ENCODE results near the gene DIDO1. TPM values are rescaled to one million over a fixed set of nuclear protein-coding genes. Genes with fewer than 3 reads are reported as not detected.
A peak's percentile ranks its signal among the peaks of the same experiment; 100 is the strongest.

The DIDO1 gene
- polyA plus RNA-seq, 1 of the 3 experiments (the other 2 are of a cell fraction) = 14.7 TPM

GRCh38 chr20:62835931-62836861 is 90.1 kb downstream of the DIDO1 start:
- H3K9ac ChIP-seq = no peak overlapping the region
- H4K20me1 ChIP-seq (ENCODE audit: insufficient read depth) = no peaks in the 10 kb centered on the region
- TF ChIP-seq ELF1 (IDR thresholded peaks at IDR 0.05) (no peak), JUND (IDR thresholded peaks at IDR 0.05) (no peak), RAD21 (IDR thresholded peaks at IDR 0.05; ENCODE audit: low read length) (no peak), IRF3 (IDR thresholded peaks at IDR 0.05; ENCODE audit: low read depth, low read length) (no peak)
- TF ChIP-seq, protein P1, sequence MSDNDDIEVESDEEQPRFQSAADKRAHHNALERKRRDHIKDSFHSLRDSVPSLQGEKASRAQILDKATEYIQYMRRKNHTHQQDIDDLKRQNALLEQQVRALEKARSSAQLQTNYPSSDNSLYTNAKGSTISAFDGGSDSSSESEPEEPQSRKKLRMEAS (IDR thresholded peaks at IDR 0.05; ENCODE audit: low read depth) = no peak
- TF ChIP-seq, protein P2, sequence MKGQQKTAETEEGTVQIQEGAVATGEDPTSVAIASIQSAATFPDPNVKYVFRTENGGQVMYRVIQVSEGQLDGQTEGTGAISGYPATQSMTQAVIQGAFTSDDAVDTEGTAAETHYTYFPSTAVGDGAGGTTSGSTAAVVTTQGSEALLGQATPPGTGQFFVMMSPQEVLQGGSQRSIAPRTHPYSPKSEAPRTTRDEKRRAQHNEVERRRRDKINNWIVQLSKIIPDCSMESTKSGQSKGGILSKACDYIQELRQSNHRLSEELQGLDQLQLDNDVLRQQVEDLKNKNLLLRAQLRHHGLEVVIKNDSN (IDR thresholded peaks at IDR 0.05; ENCODE audit: borderline replicate concordance, low read depth) = no peak
- H3K4me3 ChIP-seq (ENCODE audit: low read depth in 2 of 2, low read length in 1 of 2) = no peak overlapping the region
- peak; percentile 20 for DNase-seq
- WGBS (ENCODE audit: low lambda C conversion rate) = 87% methylated on average over 31 of the region's 52 CpGs
- CTCF ChIA-PET = interaction anchor here (0.9 to 3.1 kb wide), 6 partner anchors 9 to 185 kb away, joined by 3 to 10 read pairs (median 3); no protein-coding TSS in a partner anchor
- H3K4me2 ChIP-seq = no peak overlapping the region
- no peaks in the 10 kb centered on the region for H3K9me3 ChIP-seq
- POLR2A ChIA-PET = no interaction called here
- no peak overlapping the region for H2AFZ ChIP-seq (ENCODE audit: low read depth)
- H3K36me3 ChIP-seq (replicated peaks in 1 of 2; ENCODE audit: control insufficient read depth in 1 of 2, insufficient read depth in 2 of 2, low read length in 1 of 2) = peaks cover under 1 to 1% of the 10 kb centered on the region in 2 experiments
- H3K79me2 ChIP-seq (ENCODE audit: insufficient read depth) = no peaks in the 10 kb centered on the region
- H3K27ac ChIP-seq (ENCODE audit: low read depth in 2 of 2, low read length in 1 of 2) = no peak overlapping the region
- H3K4me1 ChIP-seq (ENCODE audit: control insufficient read depth in 1 of 2, insufficient read depth in 2 of 2, low read depth in 1 of 2, low read length in 1 of 2) = peaks cover 0 to 26% of the 10 kb centered on the region in 2 experiments; a peak in 1 of 4 replicates
- H3F3A ChIP-seq (replicated peaks; ENCODE audit: insufficient read depth) = no peaks in the 10 kb centered on the region
- no peaks in the 10 kb centered on the region for H3K9me2 ChIP-seq
- H3K27me3 ChIP-seq (ENCODE audit: insufficient read depth) = no peaks in the 10 kb centered on the region

- H3F3A ChIP-seq (replicated peaks; ENCODE audit: insufficient read depth) = no peaks in the 10 kb centered on the region
- H3K79me2 ChIP-seq (ENCODE audit: insufficient read depth) = no peaks in the 10 kb centered on the region
- TF ChIP-seq NFIC (IDR thresholded peaks at IDR 0.05; ENCODE audit: borderline replicate concordance) (no peak), FOSL2 (IDR thresholded peaks at IDR 0.05; ENCODE audit: borderline replicate concordance, low read depth) (no peak), RAD21 (IDR thresholded peaks at IDR 0.05; ENCODE audit: low read length) (no peak), RFX5 (IDR thresholded peaks at IDR 0.05; ENCODE audit: low read length) (no peak), MXI1 (IDR thresholded peaks at IDR 0.05; ENCODE audit: low read depth, low read length) (no peak), SMC3 (IDR thresholded peaks at IDR 0.05; ENCODE audit: low read depth, low read length) (no peak), EZH2phosphoT487 (IDR thresholded peaks at IDR 0.05; ENCODE audit: borderline replicate concordance, low read depth) (no peak), ZBTB33 (IDR thresholded peaks at IDR 0.05; ENCODE audit: borderline replicate concordance, low read depth) (no peak), TCF12 (IDR thresholded peaks at IDR 0.05) (no peak), TAF1 (IDR thresholded peaks at IDR 0.05; ENCODE audit: borderline replicate concordance, low read depth, low read length) (no peak), EP300 (IDR thresholded peaks at IDR 0.05; ENCODE audit: borderline replicate concordance in 1 of 2, low read depth in 1 of 2, low read length in 1 of 2) (no peak)
- TF ChIP-seq, protein P1 (IDR thresholded peaks at IDR 0.05; ENCODE audit: low read depth) = no peak
- H3K9me3 ChIP-seq = no peaks in the 10 kb centered on the region
- no peaks in the 10 kb centered on the region for H4K20me1 ChIP-seq (ENCODE audit: insufficient read depth)
- WGBS (ENCODE audit: low lambda C conversion rate) = 84% methylated on average over 24 of the region's 24 CpGs
- H3K27me3 ChIP-seq (ENCODE audit: insufficient read depth) = no peaks in the 10 kb centered on the region
- no peak overlapping the region for H3K27ac ChIP-seq (ENCODE audit: low read depth in 2 of 2, low read length in 1 of 2)
- H3K36me3 ChIP-seq (replicated peaks in 1 of 2; ENCODE audit: control insufficient read depth in 1 of 2, insufficient read depth in 2 of 2, low read length in 1 of 2) = no peaks in the 10 kb centered on the region
- peaks cover 0 to 30% of the 10 kb centered on the region in 2 experiments; a peak in 1 of 4 replicates for H3K4me1 ChIP-seq (ENCODE audit: control insufficient read depth in 1 of 2, insufficient read depth in 2 of 2, low read depth in 1 of 2, low read length in 1 of 2)
- H3K9ac ChIP-seq = no peak overlapping the region
- DNase-seq = no peak
- H3K9me2 ChIP-seq = no peaks in the 10 kb centered on the region
- H3K4me2 ChIP-seq = no peak overlapping the region
- ChIA-PET POLR2A (no interaction called here), CTCF (interaction anchor here (0.9 to 3.1 kb wide), 3 partner anchors 12 to 184 kb away, joined by 3 to 10 read pairs (median 6); no protein-coding TSS in a partner anchor)
- no peak overlapping the region for H3K4me3 ChIP-seq (ENCODE audit: low read depth in 2 of 2, low read length in 1 of 2)
- no peak overlapping the region for H2AFZ ChIP-seq (ENCODE audit: low read depth)
These were observed 91.2 kb downstream of the DIDO1 start for GRCh38 chr20:62834967-62835730.
